Ishikawa (cell line): ENCODE results near the gene TSN.

Experiments
- CEBPB ChIP-seq: IDR thresholded peaks from 2 replicates; pipeline ENCODE4 v1.6.1; 2012
- CREB1 ChIP-seq: IDR thresholded peaks from 2 replicates; pipeline ENCODE4 v1.6.1; 2012; ENCODE audit warnings: low read depth
- EGR1 ChIP-seq: IDR thresholded peaks from 2 replicates; pipeline ENCODE4 v1.6.1; 2012
- EP300 ChIP-seq: IDR thresholded peaks from 2 replicates; pipeline ENCODE4 v1.6.1; 2012; ENCODE audit warnings: borderline replicate concordance
- FOXM1 ChIP-seq: IDR thresholded peaks from 2 replicates; pipeline ENCODE4 v1.6.1; 2012; ENCODE audit warnings: low read depth, borderline replicate concordance
- MAX ChIP-seq: IDR thresholded peaks from 2 replicates; pipeline ENCODE4 v1.6.1; 2012
- NFIC ChIP-seq: IDR thresholded peaks from 2 replicates; pipeline ENCODE4 v1.6.1; 2012
- RAD21 ChIP-seq: IDR thresholded peaks from 2 replicates; pipeline ENCODE4 v1.6.1; 2012; ENCODE audit warnings: low read depth
- REST ChIP-seq: IDR thresholded peaks from 2 replicates; pipeline ENCODE4 v1.6.1; 2012; ENCODE audit warnings: low read depth, mild to moderate bottlenecking
- TAF1 ChIP-seq: IDR thresholded peaks from 2 replicates; pipeline ENCODE4 v1.6.1; 2012; ENCODE audit warnings: low read depth, mild to moderate bottlenecking
- TCF12 ChIP-seq: IDR thresholded peaks from 2 replicates; pipeline ENCODE4 v1.6.1; 2012; ENCODE audit warnings: low read depth
- TEAD4 ChIP-seq: IDR thresholded peaks from 2 replicates; pipeline ENCODE4 v1.6.1; 2012
- YY1 ChIP-seq: IDR thresholded peaks from 2 replicates; pipeline ENCODE4 v1.6.1; 2012; ENCODE audit warnings: low read depth
- ZBTB7A ChIP-seq: IDR thresholded peaks from 2 replicates; pipeline ENCODE4 v1.6.1; 2012; ENCODE audit warnings: low read depth
- TF ChIP-seq, protein P1 (sequence below): IDR thresholded peaks from 2 replicates; pipeline ENCODE4 v1.6.1; 2012

Gene TSN

DNA sequence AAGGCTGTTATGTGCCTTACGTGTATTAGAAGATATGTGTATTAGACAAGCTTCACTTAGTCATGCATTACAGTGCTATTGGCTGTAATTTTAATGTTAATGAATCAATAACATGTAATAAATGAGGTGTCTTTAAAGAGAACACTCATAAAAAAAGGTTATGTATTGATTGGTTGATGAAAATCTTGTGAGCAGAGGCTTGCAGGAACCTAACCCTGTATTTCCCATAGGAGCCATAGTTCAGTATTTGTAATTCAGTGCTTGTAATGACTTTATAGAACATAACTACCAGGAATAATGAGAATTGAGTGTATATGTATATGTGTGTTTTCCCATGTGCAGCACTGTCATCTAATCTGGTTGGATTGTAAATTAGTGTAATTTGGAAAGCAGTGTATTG is 33.2 kb downstream of the TSN start:
- TF ChIP-seq MAX (no peak), EGR1 (no peak), NFIC (no peak), YY1 (no peak), ZBTB7A (no peak), TEAD4 (no peak), CREB1 (no peak)
- TF ChIP-seq, protein P1, sequence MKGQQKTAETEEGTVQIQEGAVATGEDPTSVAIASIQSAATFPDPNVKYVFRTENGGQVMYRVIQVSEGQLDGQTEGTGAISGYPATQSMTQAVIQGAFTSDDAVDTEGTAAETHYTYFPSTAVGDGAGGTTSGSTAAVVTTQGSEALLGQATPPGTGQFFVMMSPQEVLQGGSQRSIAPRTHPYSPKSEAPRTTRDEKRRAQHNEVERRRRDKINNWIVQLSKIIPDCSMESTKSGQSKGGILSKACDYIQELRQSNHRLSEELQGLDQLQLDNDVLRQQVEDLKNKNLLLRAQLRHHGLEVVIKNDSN = no peak

GRCh38 chr2:121790276-121790956 is 35.0 kb downstream of the TSN start:
- TF ChIP-seq, protein P1 = no peak
- TF ChIP-seq TEAD4 = peak; percentile 65; the same call in 1 of the 2 replicates

DNA sequence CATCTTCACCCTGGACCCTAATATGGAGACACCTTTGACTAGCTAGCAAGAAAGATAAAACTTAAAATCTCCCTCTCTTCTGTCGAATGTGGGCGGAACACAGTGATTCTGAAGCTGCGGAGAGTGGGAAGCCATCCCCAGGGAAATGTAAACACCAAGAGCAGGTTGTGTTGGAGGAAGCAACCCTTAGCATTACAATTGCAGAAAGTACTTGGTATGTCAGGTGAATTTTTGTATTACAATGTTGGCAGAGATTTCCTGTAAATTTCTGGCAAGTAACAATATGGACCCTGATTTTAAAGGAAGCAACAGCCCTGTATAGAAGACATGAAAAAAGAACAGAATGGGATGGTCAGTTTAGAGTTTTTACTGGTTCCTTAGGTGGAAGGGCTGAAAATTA is 35.8 kb downstream of the TSN start:
- TF ChIP-seq YY1 (no peak), EP300 (no peak), TEAD4 (no peak), CREB1 (no peak), EGR1 (no peak), TAF1 (no peak), RAD21 (no peak), ZBTB7A (no peak), REST (no peak)

DNA sequence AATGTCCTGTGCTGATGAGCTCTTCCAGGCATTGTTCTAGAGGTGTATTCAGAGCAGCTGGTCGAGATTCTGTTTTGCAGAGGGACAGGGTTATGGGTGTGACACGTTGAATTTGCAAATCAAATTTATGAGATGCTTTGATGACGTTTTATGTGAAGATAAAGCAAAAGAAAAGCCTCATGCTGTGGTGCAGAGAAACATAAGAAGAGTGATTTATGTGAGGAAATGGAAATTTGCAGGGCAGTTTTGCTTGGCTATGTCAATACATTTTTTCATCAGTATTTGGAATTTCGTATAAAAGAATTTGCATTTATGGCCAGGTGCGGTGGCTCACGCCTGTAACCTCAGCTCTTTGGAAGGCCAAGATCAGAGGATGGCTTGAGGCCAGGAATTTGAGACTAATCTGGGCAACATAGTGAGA is 36.4 kb downstream of the TSN start:
- TF ChIP-seq REST (no peak), CREB1 (no peak), TAF1 (no peak), YY1 (no peak), EGR1 (no peak), FOXM1 (no peak), NFIC (peak; percentile 72), CEBPB (no peak), TEAD4 (peak; percentile 50), RAD21 (no peak), ZBTB7A (no peak), MAX (no peak), TCF12 (peak; percentile 53; the same call in 1 of the 2 replicates), EP300 (no peak; the same call in 1 of the 2 replicates)
- TF ChIP-seq, protein P1 = no peak

- TF ChIP-seq FOXM1 = no peak
- TF ChIP-seq CREB1 = no peak
- no peak for TF ChIP-seq RAD21
- TF ChIP-seq REST = no peak
- no peak for TF ChIP-seq TEAD4
- TF ChIP-seq, protein P1 = no peak
- no peak for TF ChIP-seq TCF12
- no peak for TF ChIP-seq EGR1
- TF ChIP-seq CEBPB = no peak
- TF ChIP-seq MAX = no peak
- TF ChIP-seq ZBTB7A = no peak
- no peak for TF ChIP-seq YY1
- no peak for TF ChIP-seq NFIC
Observed at GRCh38 chr2:121793816-121794215, 38.4 kb downstream of the TSN start.
